HG03442 (cell line): ENCODE results near the gene PCDH15.
"Not testable (repeated sequence)": the region's sequence is repeated elsewhere in the genome, so short reads cannot be mapped to it uniquely, and the experiment has no call there.

Experiments
- ATAC-seq: cut with Tn5 transposase; IDR thresholded peaks from one replicate; pipeline ENCODE4 v1.9.1; 2021; ENCODE audit warnings: mild to moderate bottlenecking, moderate library complexity; ENCODE audit not compliant: unreplicated experiment

Gene PCDH15

GRCh38 chr10:54010337-54010933, 790.6 kb downstream of the PCDH15 start:
- ATAC-seq = no peak

- ATAC-seq = no peak
Observed at GRCh38 chr10:54009672-54010071, 791.4 kb downstream of the PCDH15 start.

- ATAC-seq = no peak
Observed at GRCh38 chr10:54002077-54002476, 799.0 kb downstream of the PCDH15 start.

DNA sequence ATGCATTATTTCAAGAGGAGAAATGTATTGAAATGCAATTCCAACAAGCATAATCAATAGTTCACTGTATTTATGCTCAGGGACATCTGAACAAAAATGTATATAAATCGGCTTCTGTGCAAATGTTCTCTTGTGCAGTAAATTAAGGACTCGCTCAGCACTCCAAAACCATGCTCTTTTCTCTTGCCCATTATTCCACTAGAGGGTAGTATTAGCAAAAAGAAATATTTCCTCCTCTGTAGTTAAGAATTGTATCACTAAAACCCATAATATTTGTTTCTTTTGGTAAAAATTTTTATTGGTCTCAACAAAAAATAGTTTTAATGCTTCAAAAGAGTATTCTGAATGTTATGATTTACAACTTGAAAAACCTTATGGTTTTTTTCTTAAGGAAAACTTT, 803.1 kb downstream of the PCDH15 start:
- ATAC-seq = no peak

DNA sequence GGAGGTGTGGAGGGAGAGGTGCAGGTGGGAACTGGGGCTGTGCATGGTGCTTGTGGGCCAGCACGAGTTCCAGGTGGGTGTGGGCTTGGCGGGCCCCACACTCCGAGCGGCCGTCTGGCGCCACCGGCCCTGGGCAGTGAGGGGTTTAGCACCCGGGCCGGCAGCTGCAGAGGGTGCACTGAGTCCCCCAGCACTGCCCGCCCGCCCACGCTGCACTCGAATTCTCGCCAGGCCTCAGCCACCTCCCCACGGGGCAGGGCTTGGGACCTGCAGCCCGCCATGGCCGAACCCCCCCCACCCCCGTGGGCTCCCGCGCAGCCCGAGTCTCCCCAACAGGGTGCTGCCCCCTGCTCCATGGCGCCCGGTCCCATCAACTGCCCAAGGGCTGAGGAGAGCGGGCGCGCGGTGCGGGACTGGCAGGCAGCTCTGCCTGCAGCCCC, 810.2 kb downstream of the PCDH15 start:
- ATAC-seq = no peak

DNA sequence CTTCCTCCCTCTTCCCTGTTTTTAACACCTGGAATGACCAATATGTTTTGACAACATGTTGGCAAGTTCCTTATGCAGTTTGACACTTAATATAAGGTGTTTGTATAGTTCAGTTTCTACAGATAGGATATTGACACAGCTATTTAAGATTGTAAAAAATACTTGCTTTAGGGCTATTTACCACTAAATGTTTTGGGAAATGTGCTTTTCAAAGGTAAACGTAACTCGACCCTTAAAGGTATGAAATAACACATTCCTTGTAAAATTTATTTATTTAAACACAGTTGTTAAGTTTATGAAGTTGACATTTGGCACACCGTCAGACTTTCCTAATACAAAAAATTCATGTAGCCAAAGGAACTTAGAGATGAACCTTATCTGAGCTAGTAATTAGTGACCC, 817.6 kb downstream of the PCDH15 start:
- no peak for ATAC-seq

DNA sequence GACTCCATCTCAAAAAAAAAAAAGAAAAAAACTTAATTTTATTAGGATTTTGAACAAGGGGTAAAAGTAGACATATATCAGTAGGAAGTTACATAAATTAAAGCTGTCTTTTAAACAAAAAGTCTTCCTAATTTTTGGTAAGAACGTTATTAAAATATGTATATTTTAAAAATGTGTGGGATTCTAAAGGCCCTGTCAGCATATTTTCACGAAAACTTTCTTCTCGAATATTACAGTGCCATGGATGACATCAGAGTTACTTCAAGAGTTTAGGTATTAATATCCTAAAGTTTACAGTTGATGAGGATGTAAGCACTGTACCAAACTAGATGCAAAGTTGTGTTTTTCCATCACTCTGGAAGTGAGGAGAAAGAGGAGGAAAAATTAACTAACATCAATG, 820.8 kb downstream of the PCDH15 start:
- no peak for ATAC-seq

- ATAC-seq = no peak
Observed at GRCh38 chr10:53978301-53978700, 822.7 kb downstream of the PCDH15 start.

DNA sequence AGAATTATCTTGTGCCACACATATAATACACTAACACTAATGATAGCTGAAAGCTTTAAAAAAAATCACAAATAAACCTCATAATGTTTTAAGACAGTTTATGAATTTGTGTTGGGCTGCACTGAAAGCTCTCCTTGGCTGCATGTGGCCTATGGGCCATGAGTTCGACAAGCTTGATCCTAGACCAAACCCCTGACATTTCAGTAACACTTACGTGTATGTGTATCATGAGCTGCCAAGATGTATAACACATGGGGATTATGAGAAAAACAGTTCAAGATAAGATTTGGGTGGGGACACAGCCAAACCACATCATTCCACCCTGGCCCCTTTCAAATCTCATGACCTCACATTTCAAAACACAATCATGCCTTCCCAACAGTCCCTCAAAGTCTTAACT, 823.8 kb downstream of the PCDH15 start:
- ATAC-seq = no peak

DNA sequence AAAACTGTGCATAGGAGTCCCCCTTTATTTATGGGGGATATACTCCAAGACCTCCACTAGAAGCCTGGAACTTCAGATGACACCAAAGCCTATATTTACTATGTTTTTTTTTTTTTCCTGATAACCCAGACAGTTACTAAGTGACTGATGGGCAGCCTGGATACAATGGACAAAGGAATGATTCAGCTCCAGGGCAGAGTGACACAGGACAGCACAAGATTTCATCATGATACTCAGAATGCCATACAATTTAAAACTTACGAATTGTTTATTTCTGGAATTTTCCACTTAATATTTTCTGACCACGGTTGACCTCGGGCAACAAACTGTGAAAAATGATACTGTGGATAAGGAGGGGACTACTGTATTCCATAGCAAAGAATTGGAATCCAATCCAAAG, 843.6 kb downstream of the PCDH15 start:
- no peak for ATAC-seq

DNA sequence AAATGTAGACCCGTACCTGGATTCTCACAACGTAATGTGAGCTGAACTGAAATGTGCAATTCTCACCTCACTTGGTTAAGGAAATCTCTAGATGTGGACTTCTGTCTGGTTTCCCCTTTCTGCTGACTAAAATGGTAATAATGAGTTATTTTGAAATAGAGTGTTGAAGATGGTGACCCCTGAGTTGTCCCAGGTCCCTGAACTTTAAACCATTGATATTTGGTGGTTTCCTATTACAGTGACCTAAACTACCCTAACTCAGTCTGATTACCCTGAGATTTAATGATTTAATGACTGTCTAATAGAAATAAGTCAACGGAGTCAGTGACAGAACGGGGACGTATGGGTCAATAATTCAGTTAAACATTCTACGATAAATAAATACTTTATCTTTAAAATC, 845.9 kb downstream of the PCDH15 start:
- no peak for ATAC-seq

- ATAC-seq = no peak
Observed at GRCh38 chr10:53952698-53953630, 848.1 kb downstream of the PCDH15 start.

DNA sequence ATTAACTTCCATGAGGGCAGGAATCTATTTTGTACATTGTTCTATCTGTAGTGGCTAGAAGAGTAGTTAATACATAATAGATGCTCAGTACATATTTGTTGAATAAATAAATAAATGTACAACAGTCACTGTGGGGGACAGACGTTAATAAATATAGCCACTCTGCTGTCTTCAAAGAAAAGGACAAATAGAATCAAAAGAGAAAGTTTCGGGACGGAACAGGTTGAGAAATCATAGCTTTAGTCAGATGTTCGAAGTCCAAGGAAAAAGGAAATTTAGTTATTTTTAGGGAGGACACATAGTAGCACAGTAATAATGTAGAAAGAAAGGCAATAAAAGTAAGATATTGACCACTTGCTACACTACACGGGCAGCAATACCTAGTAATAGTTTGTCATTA, 861.4 kb downstream of the PCDH15 start:
- no peak for ATAC-seq

GRCh38 chr10:53930648-53931047, 870.4 kb downstream of the PCDH15 start:
- no peak for ATAC-seq

DNA sequence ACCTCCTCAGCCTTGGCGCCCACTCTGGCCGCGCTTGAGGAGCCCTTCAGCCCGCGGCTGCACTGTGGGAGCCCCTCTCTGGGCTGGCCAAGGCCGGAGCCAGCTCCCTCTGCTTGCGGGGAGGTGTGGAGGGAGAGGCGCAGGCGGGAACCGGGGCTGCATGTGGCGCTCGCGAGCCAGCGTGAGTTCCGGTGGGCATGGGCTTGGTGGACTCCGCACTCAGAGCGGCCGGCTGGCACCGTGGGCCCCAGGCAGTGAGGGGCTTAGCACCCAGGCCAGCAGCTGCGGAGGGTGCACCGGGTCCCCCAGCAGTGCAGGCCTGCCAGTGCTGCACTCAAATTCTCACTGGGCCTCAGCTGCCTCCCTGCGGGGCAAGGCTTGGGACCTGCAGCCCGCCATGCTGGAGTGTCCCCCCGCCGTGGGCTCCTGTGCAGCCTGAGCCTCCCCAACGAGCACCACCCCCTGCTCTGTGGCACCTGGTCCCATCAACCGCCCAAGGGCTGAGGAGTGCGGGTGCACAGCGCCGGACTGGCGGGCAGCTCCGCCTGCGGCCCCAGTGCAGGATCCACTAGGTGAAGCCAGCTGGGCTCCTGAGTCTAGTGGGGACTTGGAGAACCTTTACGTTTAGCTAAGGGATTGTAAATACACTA, 876.9 kb downstream of the PCDH15 start:
- ATAC-seq = not testable (repeated sequence)

DNA sequence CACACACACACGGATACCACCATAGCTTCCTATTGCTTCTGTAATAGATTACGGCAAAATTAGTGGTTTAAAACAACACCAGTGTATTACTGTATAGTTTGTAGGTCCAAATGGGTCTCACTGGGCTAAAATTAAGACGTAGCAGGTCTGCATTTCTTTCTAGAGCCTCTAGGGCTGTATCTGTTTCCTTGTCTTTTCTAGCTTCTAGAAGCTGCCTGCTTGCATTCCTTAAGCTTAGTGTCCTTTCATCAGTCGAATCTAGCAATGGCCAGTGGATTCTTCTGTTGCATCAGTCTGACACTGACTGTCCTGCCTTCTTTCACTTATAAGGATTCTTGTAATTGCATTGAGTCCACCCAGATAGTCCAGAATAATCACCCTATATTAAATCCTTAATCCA, 882.3 kb downstream of the PCDH15 start:
- no peak for ATAC-seq

GRCh38 chr10:53909791-53910190, 891.2 kb downstream of the PCDH15 start:
- ATAC-seq = no peak

DNA sequence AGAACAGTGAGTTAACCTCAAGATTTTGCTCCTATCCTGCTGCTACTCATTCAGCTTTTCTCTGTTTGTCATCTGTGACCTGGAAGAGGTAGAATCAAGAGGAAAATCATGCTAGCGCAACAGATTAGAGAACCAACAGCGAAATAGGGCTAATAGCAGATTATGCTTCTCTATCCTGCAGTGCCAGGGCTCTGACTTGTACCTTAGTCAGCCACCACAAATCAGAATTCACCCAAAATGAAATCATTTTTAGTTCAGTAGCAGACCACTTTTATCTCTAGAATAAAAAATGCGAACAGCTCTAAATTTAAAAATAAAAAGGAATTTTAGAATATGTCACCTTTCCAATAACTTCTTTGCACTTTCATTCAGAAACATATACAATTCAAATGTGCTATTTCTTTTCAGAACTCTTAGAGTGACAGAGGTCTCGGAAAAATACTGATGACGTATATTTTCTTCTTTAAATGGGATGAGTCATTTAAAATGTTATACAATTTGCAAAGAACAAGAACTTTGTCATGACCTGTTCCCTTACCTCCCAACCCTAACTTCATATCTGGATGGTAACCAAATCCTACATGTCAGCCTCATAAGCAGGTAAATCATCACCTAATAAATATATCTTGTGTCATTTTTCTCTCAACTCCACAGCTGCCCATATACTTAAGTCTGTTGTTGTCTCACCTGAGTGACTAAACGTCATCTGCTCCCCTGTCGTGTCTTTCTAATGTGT, 896.4 kb downstream of the PCDH15 start:
- ATAC-seq = no peak

GRCh38 chr10:53903756-53904155, 897.3 kb downstream of the PCDH15 start:
- no peak for ATAC-seq

- no peak for ATAC-seq
Observed at GRCh38 chr10:53899463-53900160, 901.4 kb downstream of the PCDH15 start.

DNA sequence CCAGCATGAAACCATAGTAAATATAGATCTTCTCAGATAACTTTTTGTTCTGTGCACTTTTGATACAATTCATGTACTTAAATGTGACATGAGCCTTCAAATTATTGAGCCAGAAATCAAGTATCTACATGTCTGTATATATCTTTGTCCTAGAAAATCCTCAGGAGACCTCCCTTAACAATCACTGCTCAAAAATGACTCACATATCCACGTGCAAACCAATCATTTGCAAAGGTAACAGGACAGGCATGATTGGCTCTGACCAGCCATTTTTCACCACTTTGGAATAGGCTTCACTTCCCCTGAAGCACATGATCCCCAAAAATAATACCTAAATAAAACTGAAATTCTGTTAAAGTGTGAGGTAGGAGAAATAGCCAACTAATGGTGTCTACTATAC, 902.5 kb downstream of the PCDH15 start:
- no peak for ATAC-seq
